Measurements from ENCODE around the gene HTT.

- TF ChIP-seq, protein P1, sequence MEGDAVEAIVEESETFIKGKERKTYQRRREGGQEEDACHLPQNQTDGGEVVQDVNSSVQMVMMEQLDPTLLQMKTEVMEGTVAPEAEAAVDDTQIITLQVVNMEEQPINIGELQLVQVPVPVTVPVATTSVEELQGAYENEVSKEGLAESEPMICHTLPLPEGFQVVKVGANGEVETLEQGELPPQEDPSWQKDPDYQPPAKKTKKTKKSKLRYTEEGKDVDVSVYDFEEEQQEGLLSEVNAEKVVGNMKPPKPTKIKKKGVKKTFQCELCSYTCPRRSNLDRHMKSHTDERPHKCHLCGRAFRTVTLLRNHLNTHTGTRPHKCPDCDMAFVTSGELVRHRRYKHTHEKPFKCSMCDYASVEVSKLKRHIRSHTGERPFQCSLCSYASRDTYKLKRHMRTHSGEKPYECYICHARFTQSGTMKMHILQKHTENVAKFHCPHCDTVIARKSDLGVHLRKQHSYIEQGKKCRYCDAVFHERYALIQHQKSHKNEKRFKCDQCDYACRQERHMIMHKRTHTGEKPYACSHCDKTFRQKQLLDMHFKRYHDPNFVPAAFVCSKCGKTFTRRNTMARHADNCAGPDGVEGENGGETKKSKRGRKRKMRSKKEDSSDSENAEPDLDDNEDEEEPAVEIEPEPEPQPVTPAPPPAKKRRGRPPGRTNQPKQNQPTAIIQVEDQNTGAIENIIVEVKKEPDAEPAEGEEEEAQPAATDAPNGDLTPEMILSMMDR (IDR thresholded peaks at IDR 0.05) = no peak
- TF ChIP-seq POLR2A (IDR thresholded peaks at IDR 0.05) (no peak), POLR2AphosphoS5 (IDR thresholded peaks at IDR 0.05) (no peak)
These were observed 102.9 kb downstream of the HTT start for GRCh38 chr4:3177426-3177825.
